Hepatocyte (in vitro differentiated cells): ENCODE measurements around the gene MMP19.

ENCODE experiments used
- EZH2 ChIP-seq: fragments of 200-600 bp; sonication (generic); IDR thresholded peaks from 2 replicates; pipeline ENCODE4 v1.6.1; 2016; ENCODE audit warnings: antibody characterized with exemption, mild to moderate bottlenecking, borderline replicate concordance
- EZH2phosphoT487 ChIP-seq: fragments of 200-600 bp; sonication (generic); IDR thresholded peaks from one replicate; pipeline ENCODE4 v1.6.1; 2018; ENCODE audit warnings: antibody characterized with exemption, mild to moderate bottlenecking, low read depth, moderate library complexity; ENCODE audit not compliant: unreplicated experiment, severe bottlenecking
- TF ChIP-seq, protein P1 (sequence below): fragments of 200-600 bp; sonication (generic); IDR thresholded peaks from 2 replicates; pipeline ENCODE4 v1.5.1; 2016; ENCODE audit warnings: antibody characterized with exemption, mild to moderate bottlenecking; ENCODE audit not compliant: poor library complexity

DNA sequence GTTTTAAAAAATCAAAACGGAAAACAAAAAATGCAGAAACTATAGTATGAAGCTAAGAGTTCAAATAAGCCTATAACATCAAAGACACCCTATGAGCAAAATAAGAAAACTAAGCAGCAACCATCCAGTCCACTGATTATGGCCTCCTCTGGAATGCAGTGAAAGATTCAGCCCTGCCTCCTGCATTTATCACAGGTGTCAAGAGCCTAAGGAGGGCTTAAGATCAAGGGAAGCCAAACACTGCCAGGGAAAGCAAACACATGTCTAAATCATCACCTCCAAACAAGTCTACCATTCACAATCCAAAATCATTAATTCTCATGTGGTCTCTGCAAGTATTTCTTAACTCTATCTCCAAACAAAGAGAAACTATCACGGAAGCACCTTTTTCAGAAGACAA lies 53.6 kb downstream of the MMP19 start:
- TF ChIP-seq, protein P1, sequence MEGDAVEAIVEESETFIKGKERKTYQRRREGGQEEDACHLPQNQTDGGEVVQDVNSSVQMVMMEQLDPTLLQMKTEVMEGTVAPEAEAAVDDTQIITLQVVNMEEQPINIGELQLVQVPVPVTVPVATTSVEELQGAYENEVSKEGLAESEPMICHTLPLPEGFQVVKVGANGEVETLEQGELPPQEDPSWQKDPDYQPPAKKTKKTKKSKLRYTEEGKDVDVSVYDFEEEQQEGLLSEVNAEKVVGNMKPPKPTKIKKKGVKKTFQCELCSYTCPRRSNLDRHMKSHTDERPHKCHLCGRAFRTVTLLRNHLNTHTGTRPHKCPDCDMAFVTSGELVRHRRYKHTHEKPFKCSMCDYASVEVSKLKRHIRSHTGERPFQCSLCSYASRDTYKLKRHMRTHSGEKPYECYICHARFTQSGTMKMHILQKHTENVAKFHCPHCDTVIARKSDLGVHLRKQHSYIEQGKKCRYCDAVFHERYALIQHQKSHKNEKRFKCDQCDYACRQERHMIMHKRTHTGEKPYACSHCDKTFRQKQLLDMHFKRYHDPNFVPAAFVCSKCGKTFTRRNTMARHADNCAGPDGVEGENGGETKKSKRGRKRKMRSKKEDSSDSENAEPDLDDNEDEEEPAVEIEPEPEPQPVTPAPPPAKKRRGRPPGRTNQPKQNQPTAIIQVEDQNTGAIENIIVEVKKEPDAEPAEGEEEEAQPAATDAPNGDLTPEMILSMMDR = no peak
- TF ChIP-seq EZH2 (no peak), EZH2phosphoT487 (no peak)
